Fibroblast of lung (primary cell): ENCODE results near the gene SAFB2. TPM values are rescaled to one million over a fixed set of nuclear protein-coding genes. Genes with fewer than 3 reads are reported as not detected.

Experiments
- DNase-seq, 2 donors: peaks; one replicate each; pipeline versions ENCODE4 v3.0.0 to v3.0.0-alpha.2; 2010; ENCODE audit warnings: low read depth in 2 of 2
- H2AFZ ChIP-seq: 2 replicates; pipeline ENCODE4 v1.5.1; 2012; ENCODE audit warnings: low read length, control low read depth, inconsistent platforms
- H3K27ac ChIP-seq: 2 replicates; pipeline ENCODE4 v1.5.1; 2011; ENCODE audit warnings: low read length, control low read depth; ENCODE audit not compliant: insufficient read depth
- H3K27me3 ChIP-seq: 2 replicates; pipeline ENCODE4 v1.5.1; 2011; ENCODE audit warnings: mild to moderate bottlenecking, low read length; ENCODE audit not compliant: control insufficient read depth, insufficient read depth
- H3K36me3 ChIP-seq: 2 replicates; pipeline ENCODE4 v1.5.1; 2011; ENCODE audit warnings: low read length; ENCODE audit not compliant: control insufficient read depth, insufficient read depth
- H3K4me1 ChIP-seq: 2 replicates; pipeline ENCODE4 v1.5.1; 2011; ENCODE audit warnings: low read length; ENCODE audit not compliant: control insufficient read depth, insufficient read depth; ENCODE audit errors: extremely low read depth
- H3K4me2 ChIP-seq: 2 replicates; pipeline ENCODE4 v1.5.1; 2011; ENCODE audit warnings: low read length, control low read depth; ENCODE audit not compliant: insufficient read depth; ENCODE audit errors: extremely low read depth
- H3K4me3 ChIP-seq, 4 experiments: fragments of 200-600 bp in 1 of 4; sonication (generic) in 1 of 4; replicated peaks in 1 of 4; 2 replicates each; pipeline ENCODE4 v1.5.1; 2011 to 2016; ENCODE audit warnings: low read length in 4 of 4, low read depth in 3 of 4, mild to moderate bottlenecking in 3 of 4, control low read depth in 2 of 4, inconsistent platforms in 1 of 4, mixed read lengths in 1 of 4; ENCODE audit not compliant: insufficient read depth in 1 of 4; ENCODE audit errors: control extremely low read depth in 1 of 4
- H3K79me2 ChIP-seq: 2 replicates; pipeline ENCODE4 v1.5.1; 2012; ENCODE audit warnings: mild to moderate bottlenecking, low read length, inconsistent platforms; ENCODE audit not compliant: control insufficient read depth, insufficient read depth
- H3K9ac ChIP-seq: 2 replicates; pipeline ENCODE4 v1.5.1; 2011; ENCODE audit warnings: mild to moderate bottlenecking, low read length, control low read depth; ENCODE audit not compliant: insufficient read depth
- H3K9me3 ChIP-seq: 2 replicates; pipeline ENCODE4 v1.5.1; 2012; ENCODE audit warnings: low read depth, low read length; ENCODE audit not compliant: control insufficient read depth, insufficient read depth
- H4K20me1 ChIP-seq: 2 replicates; pipeline ENCODE4 v1.5.1; 2011; ENCODE audit warnings: low read length; ENCODE audit not compliant: control insufficient read depth, insufficient read depth; ENCODE audit errors: extremely low read depth
- CTCF ChIP-seq, 2 donors: IDR thresholded peaks in 1 of 2; conservative IDR thresholded peaks in 1 of 2; 1 replicate in 1 of 2; 2 replicates in 1 of 2; pipeline ENCODE4 v1.5.1; 2011 to 2012; ENCODE audit warnings: low read length in 2 of 2, control low read depth in 1 of 2, inconsistent platforms in 1 of 2, low read depth in 1 of 2, mild to moderate bottlenecking in 1 of 2
- EZH2 ChIP-seq: IDR thresholded peaks from 2 replicates; pipeline ENCODE4 v1.5.1; 2012; ENCODE audit warnings: low read length, control low read depth, mild to moderate bottlenecking; ENCODE audit errors: missing control alignments
- polyA plus RNA-seq, 2 donors: library from polyadenylated mRNA; depleted of rRNA in 1 of 2; stranded (reverse) in 1 of 2; unstranded in 1 of 2; fragments of >200 nt; gene quantifications; 2 replicates each; pipeline ENCODE4 v1.2.1, GENCODE V29; 2011 to 2012; ENCODE audit warnings: missing spikeins in 1 of 2
- total RNA-seq: library from RNA; depleted of rRNA; stranded (reverse); fragments of >200 nt; gene quantifications from 2 replicates; pipeline ENCODE4 v1.2.1, GENCODE V29; 2014

Gene SAFB2
- total and polyA plus RNA-seq, 2 donors (not counting 1 experiment from before 2014, with no cell fraction given), result 16.9 to 35.8 TPM

GRCh38 chr19:5587661-5588060, 34.9 kb downstream of the SAFB2 start:
- H3K4me3 ChIP-seq, result no peak overlapping the region
- H3K36me3 ChIP-seq, result peaks cover 22% of the 10 kb centered on the region
- H3K4me2 ChIP-seq, result no peak overlapping the region
- no peak overlapping the region for H2AFZ ChIP-seq
- DNase-seq, result no peak
- H3K27ac ChIP-seq, result no peak overlapping the region
- H3K79me2 ChIP-seq, result no peaks in the 10 kb centered on the region
- no peaks in the 10 kb centered on the region for H3K4me1 ChIP-seq
- TF ChIP-seq CTCF (conservative IDR thresholded peaks at IDR 0.05 in 1 of 2, IDR thresholded peaks at IDR 0.05 in 1 of 2; ENCODE audit: low read depth in 1 of 2, low read length in 2 of 2), result no peak
- TF ChIP-seq EZH2, result no peak
- no peaks in the 10 kb centered on the region for H3K9me3 ChIP-seq
- no peak overlapping the region for H3K9ac ChIP-seq
- H3K27me3 ChIP-seq, result no peaks in the 10 kb centered on the region
- H4K20me1 ChIP-seq, result no peaks in the 10 kb centered on the region

GRCh38 chr19:5587071-5587455, 35.5 kb downstream of the SAFB2 start:
- Histone ChIP-seq H3K4me2 (no peak overlapping the region), H3K79me2 (no peaks in the 10 kb centered on the region), H3K9me3 (no peaks in the 10 kb centered on the region), H3K4me3 (no peak overlapping the region), H3K27me3 (no peaks in the 10 kb centered on the region), H3K9ac (no peak overlapping the region), H2AFZ (no peak overlapping the region), H3K27ac (no peak overlapping the region), H3K36me3 (peaks cover 18% of the 10 kb centered on the region), H4K20me1 (no peaks in the 10 kb centered on the region), H3K4me1 (no peaks in the 10 kb centered on the region)
- TF ChIP-seq CTCF (conservative IDR thresholded peaks at IDR 0.05 in 1 of 2, IDR thresholded peaks at IDR 0.05 in 1 of 2; ENCODE audit: low read depth in 1 of 2, low read length in 2 of 2) (no peak), EZH2 (no peak)
- no peak for DNase-seq

- TF ChIP-seq EZH2, result no peak
- no peak for TF ChIP-seq CTCF (conservative IDR thresholded peaks at IDR 0.05 in 1 of 2, IDR thresholded peaks at IDR 0.05 in 1 of 2; ENCODE audit: low read depth in 1 of 2, low read length in 2 of 2)
- DNase-seq, result peak in 1 of 2 donors; percentile 10
- H3K9ac ChIP-seq, result no peak overlapping the region
- H3K36me3 ChIP-seq, result peaks cover 18% of the 10 kb centered on the region
- H3K27ac ChIP-seq, result no peak overlapping the region
- no peaks in the 10 kb centered on the region for H3K79me2 ChIP-seq
- H3K4me3 ChIP-seq, result no peak overlapping the region
- H4K20me1 ChIP-seq, result no peaks in the 10 kb centered on the region
- H2AFZ ChIP-seq, result no peak overlapping the region
- no peak overlapping the region for H3K4me2 ChIP-seq
- H3K27me3 ChIP-seq, result no peaks in the 10 kb centered on the region
- no peaks in the 10 kb centered on the region for H3K4me1 ChIP-seq
- H3K9me3 ChIP-seq, result no peaks in the 10 kb centered on the region
These were observed 36.1 kb downstream of the SAFB2 start for GRCh38 chr19:5586300-5587070.
